NCI-H748 (cell line): ENCODE results near the gene DDR2.
"Not testable (repeated sequence)": the region's sequence is repeated elsewhere in the genome, so short reads cannot be mapped to it uniquely, and the experiment has no call there.

ENCODE experiments used
- DNase-seq: peaks from one replicate; lab custom pipeline; 2025; ENCODE audit not compliant: unreplicated experiment; lab: John Stamatoyannopoulos, UW

Gene DDR2

DNA sequence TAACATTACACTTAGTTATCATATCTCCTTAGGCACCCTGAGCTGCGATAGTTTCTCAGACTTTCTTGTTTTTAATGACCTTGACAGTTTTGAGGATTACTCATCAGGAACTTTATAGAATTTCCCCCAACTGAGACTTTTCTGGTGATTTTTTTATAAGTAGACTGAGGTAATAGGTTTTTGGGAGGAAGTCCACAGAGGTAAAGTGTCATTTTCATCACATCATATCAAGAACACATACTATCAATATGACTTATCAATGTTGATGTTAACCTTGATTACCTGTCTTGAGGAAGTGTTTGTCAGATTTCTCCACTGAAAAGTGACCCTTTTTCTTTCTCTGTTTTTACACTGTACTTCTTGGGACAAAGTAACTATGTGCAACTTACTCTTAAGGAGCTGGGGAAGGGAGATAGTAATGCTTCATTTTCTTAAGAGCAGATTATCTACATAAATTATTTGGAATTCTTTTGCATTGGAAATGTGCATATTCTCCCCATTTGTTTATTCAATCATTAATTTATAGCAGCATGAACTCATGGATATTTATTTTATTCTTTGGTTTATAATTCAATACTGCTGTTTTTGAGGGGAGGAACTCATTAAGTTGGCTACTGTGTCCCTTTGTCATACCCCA is 85.4 kb downstream of the DDR2 start:
- no peak for DNase-seq

DNA sequence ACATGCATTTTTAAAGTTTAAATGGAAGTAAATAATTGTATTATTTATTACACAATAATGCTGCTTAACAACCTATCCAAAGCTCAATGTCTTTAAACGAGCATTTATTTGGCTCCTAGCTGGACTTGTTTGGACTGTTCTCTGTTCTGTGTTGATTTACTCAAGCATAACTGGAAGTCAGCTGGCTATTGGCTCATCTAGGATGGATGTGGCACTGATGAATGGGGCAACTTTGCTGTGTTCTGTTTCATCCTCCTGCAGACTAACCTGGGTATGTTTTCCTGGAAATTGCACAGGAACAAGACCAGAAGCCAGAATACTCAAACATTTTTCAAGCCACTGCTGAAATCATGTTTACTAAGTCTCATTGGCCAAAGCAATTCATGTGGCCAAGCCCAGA is 87.4 kb downstream of the DDR2 start:
- no peak for DNase-seq

DNA sequence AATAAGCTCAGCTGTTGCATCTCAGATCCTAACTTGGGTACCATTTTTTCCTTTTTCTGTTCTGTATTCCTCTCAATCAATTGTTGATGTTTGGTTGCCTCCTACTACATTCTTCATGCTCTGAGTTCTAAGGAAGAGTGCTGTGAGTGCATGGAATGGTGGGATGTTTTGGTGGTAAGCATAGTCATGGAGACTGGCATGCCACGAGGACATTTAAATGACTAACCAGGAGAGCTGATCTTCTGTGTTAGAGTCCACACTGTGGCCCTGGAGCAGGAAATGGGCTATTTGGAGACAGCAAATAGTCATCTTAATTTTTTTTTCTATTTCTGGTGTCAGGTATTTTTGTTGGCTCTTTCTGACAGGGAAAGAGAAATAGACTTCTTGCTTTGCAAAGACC is 88.7 kb downstream of the DDR2 start:
- DNase-seq = no peak

DNA sequence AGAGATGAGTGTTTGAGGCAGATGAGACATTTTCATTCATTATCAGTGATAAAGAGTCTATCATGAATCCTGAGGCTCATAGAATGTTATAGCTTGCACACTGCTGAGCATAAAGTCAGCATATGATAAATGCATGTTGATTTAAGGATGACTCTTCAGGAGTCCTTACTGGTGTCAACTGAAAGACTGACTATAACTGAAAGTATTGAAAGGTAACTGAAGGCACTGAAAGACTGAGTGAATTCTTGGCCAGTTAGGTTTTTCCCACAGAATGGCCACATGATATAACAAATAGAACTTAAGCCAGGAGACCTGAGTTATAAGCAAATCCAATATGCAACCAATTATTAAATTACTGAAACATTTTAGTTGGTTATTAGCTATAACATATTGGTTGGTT is 89.2 kb downstream of the DDR2 start:
- no peak for DNase-seq

DNA sequence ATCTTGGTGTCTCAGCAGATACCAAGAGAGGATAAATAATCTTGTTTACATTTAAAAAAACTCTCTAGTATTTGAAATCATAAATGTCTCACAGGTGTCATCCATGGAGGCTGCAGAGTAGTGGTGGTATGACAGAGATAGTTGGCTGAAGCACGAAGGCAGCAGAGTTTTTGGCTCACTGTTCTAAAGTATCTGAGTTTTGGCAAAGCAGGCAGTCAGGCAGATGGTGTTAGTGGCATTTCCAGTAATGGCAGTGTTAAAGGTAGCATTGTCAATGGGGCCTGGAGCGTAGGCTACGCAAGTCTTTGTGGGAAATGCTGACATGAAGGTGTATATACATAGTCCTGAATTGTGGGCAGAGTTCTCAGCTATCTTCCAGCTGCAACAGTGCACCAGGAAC is 89.8 kb downstream of the DDR2 start:
- DNase-seq = no peak

DNA sequence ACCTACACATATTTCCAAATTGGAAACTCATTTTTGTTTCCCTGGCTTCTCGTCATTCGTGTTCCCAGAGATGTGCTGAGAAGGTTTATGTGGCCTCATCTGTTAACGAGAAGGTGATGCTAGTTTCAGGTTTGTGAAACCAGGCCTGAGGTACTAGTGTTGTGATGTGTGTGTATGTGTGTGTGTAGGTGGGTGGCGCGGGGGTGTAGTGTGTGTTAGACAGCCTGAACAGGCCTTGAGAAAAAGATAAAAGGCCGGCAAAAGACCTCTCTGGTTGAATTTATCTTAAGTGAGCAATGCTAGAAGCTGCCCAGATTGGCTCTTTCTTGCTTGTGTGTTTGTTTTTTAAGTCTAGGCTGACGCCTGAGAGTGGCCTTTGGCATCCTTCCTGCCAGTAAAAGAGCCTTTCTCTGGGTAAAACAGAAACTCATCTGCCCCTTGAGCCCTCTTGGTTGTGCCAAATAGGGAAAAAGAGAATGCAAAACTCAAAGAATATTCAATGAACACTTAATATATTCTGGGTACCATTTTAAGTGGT is 92.4 kb downstream of the DDR2 start:
- no peak for DNase-seq

DNA sequence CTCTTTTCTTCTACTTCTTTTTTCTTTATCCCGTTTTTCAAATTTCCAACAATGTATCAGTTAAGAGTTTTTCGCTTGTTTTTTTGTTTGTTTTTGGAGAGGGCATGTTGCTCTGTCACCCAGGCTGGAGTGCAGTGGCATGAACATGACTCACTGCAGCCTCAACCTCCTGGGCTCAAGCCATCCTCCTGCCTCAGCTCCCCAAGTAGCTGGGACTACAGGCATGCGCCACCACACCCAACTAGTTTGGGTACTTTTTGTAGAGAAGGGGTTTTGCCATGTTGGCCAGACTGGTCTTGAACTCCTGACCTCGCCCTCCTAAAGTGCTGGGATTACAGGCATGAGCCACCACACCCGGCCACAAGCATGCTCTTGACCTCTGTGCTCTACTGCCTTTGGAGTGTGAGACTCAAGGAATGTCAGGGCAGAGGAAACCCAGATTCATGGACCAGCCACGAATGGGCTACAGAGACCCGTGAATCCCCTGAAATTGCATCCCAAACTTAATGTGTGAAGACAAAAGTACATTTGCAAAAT is 93.1 kb downstream of the DDR2 start:
- no peak for DNase-seq

DNA sequence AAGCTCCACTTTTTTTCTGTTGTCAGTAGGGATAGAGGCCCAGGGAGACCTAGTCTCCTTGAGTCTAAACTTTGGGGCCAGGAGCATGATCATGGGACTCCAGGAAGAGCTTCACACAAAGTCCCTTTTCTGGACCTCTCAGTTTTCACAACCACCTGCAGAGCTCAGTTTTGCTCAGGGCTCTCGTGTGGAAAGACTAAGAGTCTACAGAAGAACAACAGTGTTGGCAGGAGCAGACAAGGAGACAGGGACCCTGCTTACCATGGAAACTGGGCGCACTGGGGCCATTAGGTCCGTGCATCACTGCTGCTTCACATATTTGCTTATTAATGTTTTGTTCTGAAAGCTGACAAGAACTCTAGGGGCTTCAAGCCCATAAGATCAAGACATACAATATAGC is 94.3 kb downstream of the DDR2 start:
- no peak for DNase-seq

DNA sequence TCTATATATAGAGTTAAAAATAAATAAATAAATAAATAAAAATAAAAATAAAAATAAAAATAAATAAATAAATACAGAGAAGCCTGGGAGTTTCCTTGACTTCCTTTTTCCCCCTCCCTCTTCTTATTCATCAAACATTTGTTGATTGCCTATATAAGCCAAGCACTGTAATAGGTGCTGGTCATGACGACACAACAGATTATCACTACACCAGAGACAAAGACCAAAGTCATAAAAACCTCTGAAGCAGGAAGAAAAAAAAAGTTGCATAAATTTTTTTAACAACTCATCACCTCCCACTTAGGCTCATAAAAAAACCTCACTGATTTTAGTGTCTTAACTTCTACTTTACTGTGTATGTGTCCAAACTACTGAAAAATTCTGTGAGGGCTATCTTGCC is 95.2 kb downstream of the DDR2 start:
- DNase-seq = not testable (repeated sequence)

DNA sequence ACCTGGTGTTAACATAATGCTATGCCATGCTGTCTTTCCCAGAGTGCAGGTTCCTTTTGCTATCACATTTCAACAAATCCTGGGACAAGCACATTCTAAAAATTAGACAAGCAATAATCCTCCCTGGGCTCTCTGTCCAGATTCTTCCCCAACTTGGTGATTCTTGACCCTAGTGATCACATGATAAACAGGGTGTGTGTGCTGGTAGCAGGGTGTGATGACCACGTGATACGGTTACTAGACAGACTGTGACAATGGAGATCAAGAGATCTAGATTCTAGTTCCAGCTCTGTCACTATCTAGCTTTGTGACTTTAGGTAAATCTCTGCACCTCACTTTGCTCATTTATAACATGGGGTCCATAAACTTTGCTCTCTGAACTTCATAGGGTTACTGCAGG is 96.3 kb downstream of the DDR2 start:
- DNase-seq = no peak

DNA sequence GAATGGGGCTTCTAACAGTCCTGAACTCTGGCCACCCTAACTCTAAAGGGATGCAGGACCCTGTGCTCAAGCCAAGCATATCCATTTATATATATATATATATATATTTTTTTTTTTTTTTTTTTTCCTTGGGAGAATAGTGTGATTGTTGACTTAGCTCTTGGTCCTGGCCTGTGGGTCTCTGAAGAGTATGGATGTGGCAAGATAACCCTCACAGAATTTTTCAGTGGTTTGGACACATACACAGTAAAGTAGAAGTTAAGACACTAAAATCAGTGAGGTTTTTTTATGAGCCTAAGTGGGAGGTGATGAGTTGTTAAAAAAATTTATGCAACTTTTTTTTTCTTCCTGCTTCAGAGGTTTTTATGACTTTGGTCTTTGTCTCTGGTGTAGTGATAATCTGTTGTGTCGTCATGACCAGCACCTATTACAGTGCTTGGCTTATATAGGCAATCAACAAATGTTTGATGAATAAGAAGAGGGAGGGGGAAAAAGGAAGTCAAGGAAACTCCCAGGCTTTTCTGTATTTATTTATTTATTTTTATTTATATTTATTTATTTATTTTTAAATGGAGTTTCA is 97.0 kb downstream of the DDR2 start:
- not testable (repeated sequence) for DNase-seq

DNA sequence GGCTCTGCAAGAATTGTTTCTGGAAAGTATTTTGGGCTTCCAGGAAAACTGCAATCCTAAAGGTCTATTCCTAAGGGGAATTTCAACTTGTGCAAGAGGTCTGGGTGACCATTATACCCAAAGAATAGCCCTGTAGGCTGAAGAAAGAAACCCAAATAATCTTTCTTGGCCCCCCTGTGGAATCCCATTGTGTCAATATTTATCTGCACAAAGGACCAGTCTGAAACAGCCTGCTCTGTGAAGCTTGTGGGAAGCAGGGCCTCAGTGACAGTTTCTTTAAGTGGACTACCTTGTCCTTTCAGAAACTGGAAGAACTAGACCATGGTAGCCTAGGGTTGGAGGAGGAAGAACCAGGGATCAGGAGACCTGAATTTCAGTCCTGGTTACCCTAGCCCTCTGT is 99.8 kb downstream of the DDR2 start:
- DNase-seq = no peak

DNA sequence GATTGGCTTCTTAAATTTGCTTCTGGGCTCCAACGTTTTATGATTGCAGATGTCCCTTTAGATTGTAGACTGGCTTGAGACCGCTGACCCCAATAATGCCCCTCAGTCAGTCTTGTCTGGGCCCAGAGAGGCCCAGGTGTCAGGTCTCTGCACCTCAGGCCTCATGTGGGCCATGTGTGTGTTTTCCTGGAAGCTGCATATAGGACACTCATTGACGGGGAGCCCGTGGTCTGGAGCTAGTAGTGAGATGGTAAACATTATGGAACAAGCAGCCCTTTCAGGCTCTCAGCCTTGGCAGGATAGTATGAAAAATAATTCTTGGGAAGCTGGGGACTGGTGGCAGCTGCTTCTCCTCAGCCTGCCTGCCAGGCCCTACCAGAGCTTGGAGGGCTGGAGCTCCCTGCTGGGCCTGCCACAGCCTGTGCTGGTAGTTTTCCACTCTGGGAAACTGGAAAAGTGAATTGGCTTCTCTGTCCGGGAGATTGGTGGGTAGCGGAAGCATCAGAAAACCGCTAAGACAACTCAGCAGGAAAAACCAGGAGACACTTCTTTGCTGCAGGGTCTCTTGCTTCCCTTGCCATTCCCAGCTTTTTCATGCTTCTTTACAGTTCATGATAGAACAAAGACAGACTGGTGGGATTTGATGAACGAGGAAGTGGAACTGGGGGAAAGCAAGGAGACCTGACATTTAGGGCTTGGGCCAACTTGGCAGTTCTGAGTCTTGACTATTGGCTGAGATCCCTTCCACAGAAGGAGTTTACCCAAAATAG is 100.5 kb downstream of the DDR2 start:
- DNase-seq = no peak

DNA sequence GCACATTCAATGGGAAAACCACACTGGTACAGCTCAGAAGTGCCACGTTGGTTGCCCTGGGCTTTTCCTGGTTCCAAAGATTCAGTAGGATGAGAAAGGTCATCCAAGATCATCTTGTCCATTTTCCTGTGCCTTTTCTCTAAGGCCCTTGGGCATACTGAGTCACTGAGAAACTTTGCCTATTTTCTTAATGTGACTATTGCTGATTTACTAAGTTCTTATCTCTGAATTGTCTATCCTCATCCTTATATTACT is 101.0 kb downstream of the DDR2 start:
- no peak for DNase-seq

DNA sequence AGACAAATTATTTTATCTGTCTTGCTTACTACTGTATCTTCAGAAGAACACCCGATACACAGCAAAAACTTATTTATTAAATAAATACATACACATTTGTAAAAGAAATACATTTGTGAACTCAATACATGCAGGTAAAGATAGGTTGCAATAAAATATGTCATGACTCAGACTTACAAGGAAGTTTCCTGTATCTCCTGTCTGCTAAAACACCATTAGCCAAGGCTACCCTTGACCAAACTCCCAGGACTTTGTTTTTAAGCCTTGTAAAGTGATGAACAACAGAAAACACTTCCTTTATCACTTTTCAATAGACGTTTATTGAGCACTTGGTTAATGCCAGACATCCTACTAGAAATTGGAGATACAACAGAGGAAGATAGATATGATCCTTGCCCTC is 101.8 kb downstream of the DDR2 start:
- no peak for DNase-seq

DNA sequence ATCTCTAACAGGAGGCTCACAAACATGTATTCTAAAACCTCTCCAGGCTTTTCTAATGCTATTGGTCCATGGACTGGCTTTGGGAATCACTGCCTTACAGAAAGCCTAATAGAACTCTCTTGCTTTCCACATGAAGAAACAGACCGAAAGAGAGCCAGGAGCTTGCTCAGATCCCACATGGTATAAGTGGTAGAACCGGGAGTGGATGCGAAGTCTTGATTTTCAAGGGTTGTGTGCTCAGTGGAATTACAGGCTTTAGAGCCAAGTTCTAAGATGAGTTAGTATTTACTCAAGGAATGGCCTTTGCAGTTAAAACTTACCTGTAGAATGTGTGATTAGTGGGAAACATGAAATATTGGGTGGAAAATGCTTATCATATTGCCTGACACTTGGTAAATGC is 103.9 kb downstream of the DDR2 start:
- no peak for DNase-seq

DNA sequence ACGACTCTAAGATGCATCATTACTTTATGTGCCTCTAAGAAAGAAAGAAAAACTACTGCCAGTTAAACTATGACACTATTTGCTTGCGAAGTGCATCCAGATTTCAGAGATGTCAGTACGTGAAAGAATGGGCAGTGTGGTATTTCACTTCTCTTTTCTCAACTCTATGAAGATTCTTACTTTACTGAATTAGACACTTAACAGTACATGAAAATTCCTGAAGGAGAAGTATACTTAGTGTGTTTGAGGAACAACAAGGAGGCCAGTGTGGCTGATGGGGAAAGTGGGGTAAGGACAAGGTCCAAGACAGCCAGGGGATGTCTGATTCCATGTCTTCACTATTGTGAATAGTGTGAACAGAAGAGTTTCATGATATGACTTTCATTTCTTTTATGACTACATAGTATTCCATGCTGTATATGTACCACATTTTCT is 104.4 kb downstream of the DDR2 start:
- DNase-seq = no peak

DNA sequence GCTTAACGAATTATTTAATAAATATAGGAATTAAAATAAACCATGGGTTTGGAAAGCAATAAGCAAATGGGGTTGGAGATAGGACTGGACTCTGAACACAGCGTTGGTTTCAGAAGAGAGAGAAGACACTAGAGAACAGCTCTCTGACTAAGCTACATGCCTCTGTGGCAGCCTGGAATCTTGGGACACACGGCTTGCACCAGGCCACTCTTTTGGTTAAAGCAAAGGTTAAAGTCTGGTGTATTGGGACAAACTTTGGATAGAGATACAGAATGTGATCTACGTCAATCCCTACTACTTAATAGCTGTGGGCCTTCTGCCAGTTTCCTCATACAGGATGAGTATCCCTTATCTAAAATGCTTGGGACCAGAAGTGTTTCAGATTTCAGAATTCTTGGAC is 108.5 kb downstream of the DDR2 start:
- DNase-seq = no peak

DNA sequence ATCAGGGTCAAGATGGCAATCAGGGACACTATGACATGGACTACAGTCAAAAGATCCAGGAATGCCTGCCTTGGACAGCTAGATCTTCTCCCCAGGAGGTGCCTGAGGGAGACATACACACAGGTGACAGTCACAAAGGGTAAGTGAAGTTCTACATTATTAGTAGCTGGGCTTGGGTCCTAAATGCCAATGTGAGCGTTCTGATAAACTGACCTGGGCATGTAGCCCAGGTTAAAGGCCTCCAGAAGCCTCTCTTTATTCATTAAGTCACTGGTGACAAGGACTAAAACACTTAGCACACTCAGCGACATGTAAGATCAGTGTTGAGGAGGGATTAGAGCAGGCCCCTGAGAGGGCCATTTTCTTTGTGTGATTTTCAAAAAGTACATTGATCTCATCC is 109.3 kb downstream of the DDR2 start:
- DNase-seq = no peak

DNA sequence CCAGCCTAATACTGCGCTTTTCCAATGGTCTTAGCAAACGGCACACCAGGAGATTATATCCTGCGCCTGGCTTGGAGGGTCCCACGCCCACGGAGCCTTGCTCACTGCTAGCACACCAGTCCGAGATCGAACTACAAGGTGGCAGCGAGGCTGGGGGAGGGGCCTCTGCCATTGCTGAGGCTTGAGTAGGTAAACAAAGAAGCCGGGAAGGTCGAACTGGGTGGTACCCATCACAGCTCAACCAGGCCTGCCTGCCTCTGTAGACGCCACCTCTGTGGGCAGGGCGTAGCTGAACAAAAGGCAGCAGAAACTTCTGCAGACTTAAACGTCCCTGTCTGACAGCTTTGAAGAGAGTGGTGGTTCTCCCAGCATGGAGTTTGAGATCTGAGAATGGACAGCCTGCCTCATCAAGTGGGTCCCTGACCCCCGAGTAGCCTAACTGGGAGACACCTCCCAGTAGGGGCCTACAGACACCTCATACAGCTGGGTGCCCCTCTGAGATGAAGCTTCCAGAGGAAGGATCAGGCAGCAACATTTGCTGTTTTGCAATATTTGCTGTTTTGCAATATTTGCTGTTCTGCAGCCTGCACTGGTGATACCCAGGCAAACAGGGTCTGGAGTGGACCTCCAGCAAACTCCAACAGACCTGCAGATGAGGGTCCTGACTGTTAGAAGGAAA is 114.1 kb downstream of the DDR2 start:
- not testable (repeated sequence) for DNase-seq

DNA sequence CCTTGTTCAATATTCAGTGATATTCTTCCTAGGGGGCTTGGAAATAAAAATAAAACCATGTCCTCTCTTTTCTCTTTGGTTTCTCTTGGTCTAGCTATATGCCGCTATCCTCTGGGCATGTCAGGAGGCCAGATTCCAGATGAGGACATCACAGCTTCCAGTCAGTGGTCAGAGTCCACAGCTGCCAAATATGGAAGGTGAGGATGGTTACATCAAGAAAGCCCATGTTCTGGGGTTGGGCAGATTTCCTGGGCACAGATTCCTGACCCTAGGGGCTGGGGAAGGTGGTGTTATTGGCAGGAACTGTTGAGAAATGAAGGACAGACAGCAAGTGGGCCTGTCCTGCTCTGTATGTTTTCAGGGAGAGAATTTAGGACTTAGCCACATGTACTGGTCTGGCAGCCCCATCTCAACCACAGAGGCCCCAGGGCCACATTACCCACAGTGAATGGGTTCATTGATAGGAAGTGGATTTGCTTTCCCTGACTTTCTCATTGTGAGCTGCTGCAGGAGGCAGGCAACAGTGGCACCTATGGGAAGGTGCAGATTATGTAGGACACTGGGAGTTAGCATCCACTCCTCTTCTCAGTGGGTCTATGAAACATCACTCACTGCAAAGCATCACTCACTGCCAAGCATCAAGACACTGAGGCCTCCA is 120.9 kb downstream of the DDR2 start:
- no peak for DNase-seq
